Subcutaneous abdominal adipose tissue (tissue), 5 donors: ENCODE measurements around the gene DKK3.
A peak's percentile ranks its signal among the peaks of the same experiment; 100 is the strongest.

Experiments used
- H3K27ac ChIP-seq: one replicate; pipeline ENCODE4 v1.7.0; 2013; ENCODE audit warnings: low read depth, mild to moderate bottlenecking, inconsistent platforms, low read length, moderate library complexity
- H3K27me3 ChIP-seq, 5 donors: one replicate each; pipeline ENCODE4 v1.7.0; 2013; ENCODE audit warnings: low read length in 5 of 5, inconsistent platforms in 1 of 5; ENCODE audit not compliant: control insufficient read depth in 5 of 5, insufficient read depth in 4 of 5
- H3K36me3 ChIP-seq, 5 donors: one replicate each; pipeline ENCODE4 v1.7.0; 2013; ENCODE audit warnings: low read length in 5 of 5; ENCODE audit not compliant: control insufficient read depth in 5 of 5, insufficient read depth in 5 of 5
- H3K4me1 ChIP-seq, 5 donors: one replicate each; pipeline ENCODE4 v1.7.0; 2013; ENCODE audit warnings: low read length in 5 of 5, mild to moderate bottlenecking in 3 of 5, moderate library complexity in 1 of 5; ENCODE audit not compliant: control insufficient read depth in 5 of 5, insufficient read depth in 5 of 5
- H3K4me3 ChIP-seq, 5 donors: one replicate each; pipeline ENCODE4 v1.7.0; 2013; ENCODE audit warnings: low read length in 5 of 5, low read depth in 1 of 5
- H3K9ac ChIP-seq, 5 donors: one replicate each; pipeline ENCODE4 v1.7.0; 2013; ENCODE audit warnings: low read length in 5 of 5, mild to moderate bottlenecking in 4 of 5, moderate library complexity in 3 of 5
- H3K9me3 ChIP-seq, 5 donors: one replicate each; pipeline ENCODE4 v1.7.0; 2013; ENCODE audit warnings: low read length in 5 of 5; ENCODE audit not compliant: control insufficient read depth in 5 of 5
- donor health status: healthy.
- donor health status: healthy.
- donor health status: healthy.
- donor health status: healthy.
- donor health status: healthy.

Gene DKK3

GRCh38 chr11:12007769-12008737 lies at the start of gene DKK3:
Gene DKK3 (minus strand): TSS chr11:12008626. CDS start chr11:12008582, 44 bp downstream.
- H3K27ac ChIP-seq = no peak within 1 kb of the TSS
- H3K27me3 ChIP-seq = peaks cover 14 to 41% (median 35%) of the 10 kb centered on the region in 5 donors
- no peaks in the 10 kb centered on the region for H3K9me3 ChIP-seq
- peaks cover 2 to 13% (median 10%) of the 10 kb centered on the region in 5 donors for H3K4me1 ChIP-seq
- H3K36me3 ChIP-seq = no peaks in the 10 kb centered on the region
- peak within 1 kb of the TSS in 4 of 5 donors; percentile 44 to 57 (median 48) for H3K4me3 ChIP-seq
- H3K9ac ChIP-seq = peak within 1 kb of the TSS in 1 of 5 donors; percentile 20

GRCh38 chr11:12057299-12057980 lies 49.0 kb upstream of the DKK3 start:
- Histone ChIP-seq H3K9me3 (peaks cover 0 to 8% (median 4%) of the 10 kb centered on the region in 5 donors), H3K27me3 (peaks cover 0 to 4% (median 3%) of the 10 kb centered on the region in 5 donors), H3K4me3 (no peak overlapping the region), H3K36me3 (no peaks in the 10 kb centered on the region), H3K9ac (no peak overlapping the region), H3K27ac (no peak overlapping the region), H3K4me1 (peaks cover 4 to 8% (median 5%) of the 10 kb centered on the region in 5 donors)

- no peak overlapping the region for H3K9ac ChIP-seq
- no peaks in the 10 kb centered on the region for H3K36me3 ChIP-seq
- H3K9me3 ChIP-seq = peaks cover 0 to 10% (median 4%) of the 10 kb centered on the region in 5 donors
- no peak overlapping the region for H3K4me3 ChIP-seq
- peaks cover 0 to 4% (median 0%) of the 10 kb centered on the region in 5 donors for H3K27me3 ChIP-seq
- H3K4me1 ChIP-seq = peaks cover 4 to 8% (median 5%) of the 10 kb centered on the region in 5 donors
- no peak overlapping the region for H3K27ac ChIP-seq
Measured at GRCh38 chr11:12056119-12056518, 47.7 kb upstream of the DKK3 start.

GRCh38 chr11:12053606-12054361 lies 45.4 kb upstream of the DKK3 start:
- H3K9ac ChIP-seq = peak overlapping the region in 1 of 5 donors; percentile 12
- H3K36me3 ChIP-seq = no peaks in the 10 kb centered on the region
- H3K4me1 ChIP-seq = peaks cover 5 to 19% (median 7%) of the 10 kb centered on the region in 5 donors
- peaks cover 0 to 10% (median 4%) of the 10 kb centered on the region in 5 donors for H3K9me3 ChIP-seq
- H3K4me3 ChIP-seq = no peak overlapping the region
- no peak overlapping the region for H3K27ac ChIP-seq
- H3K27me3 ChIP-seq = no peaks in the 10 kb centered on the region

- H3K9ac ChIP-seq = no peak overlapping the region
- peaks cover 5 to 20% (median 7%) of the 10 kb centered on the region in 5 donors for H3K4me1 ChIP-seq
- H3K27ac ChIP-seq = no peak overlapping the region
- peaks cover 0 to 10% (median 4%) of the 10 kb centered on the region in 5 donors for H3K9me3 ChIP-seq
- H3K36me3 ChIP-seq = no peaks in the 10 kb centered on the region
- peaks cover 0 to 4% (median 0%) of the 10 kb centered on the region in 5 donors for H3K27me3 ChIP-seq
- H3K4me3 ChIP-seq = no peak overlapping the region
Measured at GRCh38 chr11:12052676-12053605, 44.5 kb upstream of the DKK3 start.

GRCh38 chr11:12051287-12051662 lies 42.8 kb upstream of the DKK3 start:
- Histone ChIP-seq H3K9me3 (peaks cover 0 to 4% (median 0%) of the 10 kb centered on the region in 5 donors), H3K27ac (no peak overlapping the region), H3K9ac (no peak overlapping the region), H3K27me3 (peaks cover 0 to 4% (median 0%) of the 10 kb centered on the region in 5 donors), H3K36me3 (no peaks in the 10 kb centered on the region), H3K4me3 (no peak overlapping the region), H3K4me1 (peaks cover 5 to 28% (median 13%) of the 10 kb centered on the region in 5 donors)

GRCh38 chr11:12050470-12051286 lies 42.3 kb upstream of the DKK3 start:
- Histone ChIP-seq H3K4me3 (no peak overlapping the region), H3K36me3 (no peaks in the 10 kb centered on the region), H3K4me1 (peaks cover 5 to 28% (median 13%) of the 10 kb centered on the region in 5 donors), H3K9ac (no peak overlapping the region), H3K27me3 (peaks cover 0 to 4% (median 0%) of the 10 kb centered on the region in 5 donors), H3K9me3 (peaks cover 0 to 4% (median 0%) of the 10 kb centered on the region in 5 donors), H3K27ac (no peak overlapping the region)

- Histone ChIP-seq H3K4me1 (peaks cover 5 to 33% (median 16%) of the 10 kb centered on the region in 5 donors), H3K36me3 (no peaks in the 10 kb centered on the region), H3K4me3 (no peak overlapping the region), H3K9me3 (peaks cover 0 to 4% (median 0%) of the 10 kb centered on the region in 5 donors), H3K27me3 (peaks cover 0 to 4% (median 0%) of the 10 kb centered on the region in 5 donors), H3K27ac (no peak overlapping the region), H3K9ac (no peak overlapping the region)
Measured at GRCh38 chr11:12048936-12049790, 40.7 kb upstream of the DKK3 start.
